Neuronal stem cell (in vitro differentiated cells): ENCODE results near the gene RHOJ.

ENCODE experiments used
- DNase-seq: peaks from one replicate; pipeline ENCODE4 v3.0.0-alpha.2; 2013; ENCODE audit warnings: low spot score
- H2AFZ ChIP-seq: one replicate; pipeline ENCODE4 v1.6.1; 2013; ENCODE audit warnings: mild to moderate bottlenecking, low read length, inconsistent platforms
- H2AK5ac ChIP-seq: 2 replicates; pipeline ENCODE4 v1.6.1; 2013; ENCODE audit warnings: low read depth, mild to moderate bottlenecking, inconsistent platforms, low read length, moderate library complexity, mixed read lengths
- H2BK120ac ChIP-seq: 2 replicates; pipeline ENCODE4 v1.6.1; 2013; ENCODE audit warnings: low read depth, mild to moderate bottlenecking, inconsistent platforms, low read length, moderate library complexity, mixed read lengths
- H2BK12ac ChIP-seq: one replicate; pipeline ENCODE4 v1.6.1; 2013; ENCODE audit warnings: low read length, inconsistent platforms
- H2BK15ac ChIP-seq: 2 replicates; pipeline ENCODE4 v1.6.1; 2013; ENCODE audit warnings: mild to moderate bottlenecking, low read length, inconsistent platforms, mixed read lengths
- H2BK5ac ChIP-seq: one replicate; pipeline ENCODE4 v1.6.1; 2013; ENCODE audit warnings: inconsistent platforms, mild to moderate bottlenecking, low read length, moderate library complexity
- H3K14ac ChIP-seq: one replicate; pipeline ENCODE4 v1.6.1; 2013; ENCODE audit warnings: low read length, inconsistent platforms
- H3K18ac ChIP-seq: 2 replicates; pipeline ENCODE4 v1.6.1; 2013; ENCODE audit warnings: low read length, inconsistent platforms
- H3K23ac ChIP-seq: 2 replicates; pipeline ENCODE4 v1.6.1; 2013; ENCODE audit warnings: low read depth, mild to moderate bottlenecking, mixed read lengths, low read length, inconsistent platforms; ENCODE audit not compliant: poor library complexity
- H3K27ac ChIP-seq: replicated peaks from 3 replicates; pipeline ENCODE4 v1.5.1; 2013; ENCODE audit warnings: low read length, inconsistent platforms
- H3K27me3 ChIP-seq, 3 experiments: 2 replicates each; pipeline ENCODE4 v1.6.1; 2013; ENCODE audit warnings: low read length in 3 of 3, mild to moderate bottlenecking in 2 of 3, inconsistent platforms in 1 of 3, low read depth in 1 of 3, mixed read lengths in 1 of 3, moderate library complexity in 1 of 3; ENCODE audit not compliant: control insufficient read depth in 3 of 3, insufficient read depth in 3 of 3
- H3K36me3 ChIP-seq, 2 donors: replicated peaks in 1 of 2; 2 replicates each; pipeline ENCODE4 v1.6.1; 2013; ENCODE audit warnings: low read length in 2 of 2; ENCODE audit not compliant: control insufficient read depth in 2 of 2, insufficient read depth in 2 of 2
- H3K4ac ChIP-seq: 2 replicates; pipeline ENCODE4 v1.6.1; 2013; ENCODE audit warnings: inconsistent platforms, mild to moderate bottlenecking, low read length, moderate library complexity
- H3K4me1 ChIP-seq, 2 donors: 1 replicate in 1 of 2; 2 replicates in 1 of 2; pipeline ENCODE4 v1.6.1; 2013; ENCODE audit warnings: low read length in 2 of 2, low read depth in 1 of 2; ENCODE audit not compliant: control insufficient read depth in 2 of 2, insufficient read depth in 1 of 2
- H3K4me2 ChIP-seq: one replicate; pipeline ENCODE4 v1.6.1; 2013; ENCODE audit warnings: mild to moderate bottlenecking, low read length, inconsistent platforms; ENCODE audit not compliant: insufficient read depth, poor library complexity, severe bottlenecking
- H3K4me3 ChIP-seq, 2 donors: 2 replicates each; pipeline ENCODE4 v1.5.1; 2013; ENCODE audit warnings: low read length in 2 of 2, mild to moderate bottlenecking in 2 of 2, inconsistent platforms in 1 of 2, moderate library complexity in 1 of 2
- H3K79me1 ChIP-seq: one replicate; pipeline ENCODE4 v1.6.1; 2013; ENCODE audit warnings: low read depth, mild to moderate bottlenecking, inconsistent platforms, low read length, moderate library complexity
- H3K9ac ChIP-seq: one replicate; pipeline ENCODE4 v1.6.1; 2013; ENCODE audit warnings: mild to moderate bottlenecking, low read depth, low read length, inconsistent platforms; ENCODE audit not compliant: poor library complexity
- H3K9me3 ChIP-seq, 2 donors: replicated peaks in 1 of 2; 2 replicates each; pipeline versions ENCODE3 to v1.6.1; 2013; ENCODE audit warnings: low read length in 2 of 2, mild to moderate bottlenecking in 2 of 2, inconsistent platforms in 1 of 2, low read depth in 1 of 2, mixed read lengths in 1 of 2, moderate library complexity in 1 of 2; ENCODE audit not compliant: control insufficient read depth in 2 of 2, insufficient read depth in 1 of 2
- H4K8ac ChIP-seq: one replicate; pipeline ENCODE4 v1.6.1; 2013; ENCODE audit warnings: low read depth, mild to moderate bottlenecking, inconsistent platforms, low read length, moderate library complexity
- H4K91ac ChIP-seq: one replicate; pipeline ENCODE4 v1.6.1; 2013; ENCODE audit warnings: low read length, low read depth, mild to moderate bottlenecking, inconsistent platforms; ENCODE audit not compliant: poor library complexity
- WGBS, 2 donors: extraction: QIAGEN DNeasy Blood & Tissue Kit; methylation state at CpG; one replicate each; pipeline ENCODE4 v1.1.7; 2013; ENCODE audit warnings: missing lambda C conversion rate in 2 of 2, mixed read lengths in 1 of 2; ENCODE audit not compliant: insufficient read length in 2 of 2, insufficient replicate concordance in 1 of 2; ENCODE audit errors: extremely low coverage in 2 of 2; 5-methylcytosine and 5-hydroxymethylcytosine counted together

RHOJ gene

DNA sequence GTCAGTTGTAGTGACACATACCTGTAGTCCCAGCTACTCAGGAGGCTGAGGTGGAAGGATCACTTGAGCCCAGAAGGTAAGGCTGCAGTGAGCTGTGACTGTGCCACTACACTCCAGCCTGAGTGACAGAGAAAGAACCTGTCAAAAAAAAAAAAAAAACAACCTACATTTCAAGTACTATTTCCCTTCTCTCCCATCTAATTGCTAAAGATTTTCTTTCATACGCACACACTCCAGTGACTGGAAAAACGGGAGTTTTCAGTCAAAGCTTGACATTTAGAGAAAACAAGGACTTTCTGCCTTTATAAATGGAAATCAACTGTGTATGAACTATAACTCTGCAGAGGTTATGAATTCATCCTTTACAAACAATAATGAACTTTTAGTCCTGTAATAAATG, 88.6 kb downstream of the RHOJ start:
- H2AFZ ChIP-seq, result no peak overlapping the region
- H3K4me1 ChIP-seq, result peaks cover 5 to 6% of the 10 kb centered on the region in 2 donors
- no peak overlapping the region for H2AK5ac ChIP-seq
- H3K9ac ChIP-seq, result no peak overlapping the region
- H3K27me3 ChIP-seq, result no peaks in the 10 kb centered on the region
- no CpG with 5 or more reads among the region's 2 CpGs for WGBS, 2 donors
- no peak overlapping the region for H4K91ac ChIP-seq
- H2BK15ac ChIP-seq, result no peak overlapping the region
- no peaks in the 10 kb centered on the region for H3K36me3 ChIP-seq
- no peaks in the 10 kb centered on the region for H3K9me3 ChIP-seq
- no peak overlapping the region for H3K4me3 ChIP-seq
- H3K14ac ChIP-seq, result no peak overlapping the region
- H2BK5ac ChIP-seq, result no peak overlapping the region
- no peak overlapping the region for H2BK120ac ChIP-seq
- no peak for DNase-seq
- H3K23ac ChIP-seq, result no peak overlapping the region
- no peak overlapping the region for H3K27ac ChIP-seq
- H4K8ac ChIP-seq, result no peak overlapping the region
- H3K79me1 ChIP-seq, result no peaks in the 10 kb centered on the region
- no peak overlapping the region for H3K18ac ChIP-seq
- H3K4me2 ChIP-seq, result no peak overlapping the region
- no peak overlapping the region for H3K4ac ChIP-seq
- H2BK12ac ChIP-seq, result no peak overlapping the region

DNA sequence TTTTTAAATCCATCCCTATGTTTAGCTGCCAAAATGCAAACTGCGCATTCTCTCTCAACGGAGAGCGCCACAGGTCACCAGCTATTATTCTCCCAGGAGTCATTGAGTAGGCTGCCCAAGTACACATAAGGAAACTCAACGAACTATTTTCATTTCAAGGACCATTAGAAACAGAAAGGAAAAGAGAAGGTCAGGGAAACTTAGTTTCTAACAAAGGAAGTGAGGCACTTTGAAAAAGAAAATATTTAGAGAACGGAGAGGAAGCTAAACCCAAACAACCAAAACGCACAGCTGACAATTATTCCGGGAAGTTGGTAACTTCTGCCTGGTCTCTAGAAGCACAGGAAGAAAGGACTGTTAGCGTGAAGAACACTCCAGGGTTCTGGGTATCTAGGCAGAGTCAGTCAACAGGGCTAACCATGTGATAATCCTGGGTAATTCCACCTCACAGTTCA, 91.0 kb downstream of the RHOJ start:
- no peak overlapping the region for H3K4me2 ChIP-seq
- H3K18ac ChIP-seq, result no peak overlapping the region
- H4K8ac ChIP-seq, result no peak overlapping the region
- peak overlapping the region; percentile 26 for H2AFZ ChIP-seq
- no peak overlapping the region for H3K14ac ChIP-seq
- no peaks in the 10 kb centered on the region for H3K79me1 ChIP-seq
- H3K23ac ChIP-seq, result no peak overlapping the region
- H4K91ac ChIP-seq, result no peak overlapping the region
- no peaks in the 10 kb centered on the region for H3K27me3 ChIP-seq
- no peak overlapping the region for H3K4me3 ChIP-seq
- H3K36me3 ChIP-seq, result no peaks in the 10 kb centered on the region
- no peak overlapping the region for H2AK5ac ChIP-seq
- H3K27ac ChIP-seq, result no peak overlapping the region
- H2BK12ac ChIP-seq, result no peak overlapping the region
- no peak for DNase-seq
- H2BK5ac ChIP-seq, result no peak overlapping the region
- H3K9ac ChIP-seq, result no peak overlapping the region
- WGBS, 2 donors, result no CpG with 5 or more reads among the region's 8 CpGs
- H2BK120ac ChIP-seq, result no peak overlapping the region
- H3K9me3 ChIP-seq, result no peaks in the 10 kb centered on the region
- no peak overlapping the region for H2BK15ac ChIP-seq
- H3K4me1 ChIP-seq, result peaks cover 4 to 5% of the 10 kb centered on the region in 2 donors
- H3K4ac ChIP-seq, result no peak overlapping the region

DNA sequence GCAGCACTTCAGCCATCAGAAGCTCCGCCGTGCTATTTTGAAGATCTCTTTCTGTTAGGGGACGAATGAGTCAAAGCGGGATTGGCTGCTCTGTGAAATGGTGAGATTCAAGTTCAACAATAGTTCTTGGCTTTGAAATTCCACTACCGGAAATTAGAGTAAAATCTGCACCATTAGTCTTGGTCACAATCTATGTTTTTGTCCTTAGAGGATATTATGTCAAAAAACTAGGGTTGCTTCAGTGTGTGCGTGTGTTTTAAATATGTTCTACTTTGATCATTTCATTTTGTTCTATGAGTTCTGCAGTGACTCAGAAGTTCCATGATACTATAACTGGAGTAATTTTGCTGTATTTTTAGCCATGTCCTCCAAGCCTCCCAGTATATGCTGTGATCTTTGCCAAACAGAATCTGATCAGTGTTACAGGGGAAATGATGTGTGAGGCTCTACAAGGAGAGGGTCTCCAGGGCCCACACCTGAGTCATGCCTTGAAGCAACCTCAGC, 91.9 kb downstream of the RHOJ start:
- Histone ChIP-seq H2BK12ac (no peak overlapping the region), H2AK5ac (no peak overlapping the region), H2AFZ (no peak overlapping the region), H3K14ac (no peak overlapping the region), H3K4me2 (no peak overlapping the region), H3K9ac (no peak overlapping the region), H2BK5ac (no peak overlapping the region), H2BK15ac (no peak overlapping the region), H2BK120ac (no peak overlapping the region), H3K9me3 (no peaks in the 10 kb centered on the region), H3K36me3 (no peaks in the 10 kb centered on the region), H3K79me1 (no peaks in the 10 kb centered on the region), H4K8ac (no peak overlapping the region), H3K4me1 (peaks cover under 1 to 4% of the 10 kb centered on the region in 2 donors), H3K4me3 (no peak overlapping the region), H3K27ac (no peak overlapping the region), H3K27me3 (no peaks in the 10 kb centered on the region), H3K4ac (no peak overlapping the region), H3K23ac (no peak overlapping the region), H4K91ac (no peak overlapping the region), H3K18ac (no peak overlapping the region)
- whole genome bisulfite sequencing, 2 donors, result no CpG with 5 or more reads among the region's 6 CpGs
- no peak for DNase-seq

DNA sequence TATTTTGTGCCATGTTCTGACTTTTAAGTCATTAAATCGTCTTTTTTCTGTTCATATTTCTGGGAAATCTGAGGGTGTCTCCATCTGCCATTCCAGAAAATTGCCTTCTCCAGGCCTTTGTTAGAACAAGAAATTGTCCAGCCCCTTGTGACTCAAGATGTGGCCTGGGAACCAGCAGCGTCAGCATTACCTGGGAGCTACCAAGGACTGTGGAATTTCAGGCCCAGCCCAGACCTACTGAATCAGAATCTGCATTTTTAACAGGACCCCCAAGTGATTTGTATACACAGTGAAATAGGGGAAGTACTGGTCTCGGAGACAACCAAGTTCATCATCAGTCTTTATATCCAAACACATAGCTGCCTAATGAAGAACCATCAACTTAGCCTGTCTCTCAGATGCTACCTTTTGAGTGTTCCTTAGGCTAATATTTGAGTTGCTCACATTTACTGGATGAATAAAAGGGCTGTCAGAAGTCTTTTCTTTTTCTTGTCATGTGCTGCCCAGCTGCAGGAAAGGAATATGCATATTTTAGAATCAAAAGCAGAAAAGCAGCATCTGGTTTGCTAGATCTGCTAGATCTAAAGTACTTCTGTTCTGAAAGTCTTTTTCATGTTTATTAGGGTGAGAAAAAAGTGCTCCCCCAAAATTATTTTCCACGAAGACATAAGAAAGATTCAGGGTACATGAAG, 93.3 kb downstream of the RHOJ start:
- Histone ChIP-seq H3K27ac (no peak overlapping the region), H2BK5ac (no peak overlapping the region), H3K4me1 (peaks cover 0 to 3% of the 10 kb centered on the region in 2 donors), H3K79me1 (no peaks in the 10 kb centered on the region), H3K4ac (no peak overlapping the region), H2BK12ac (no peak overlapping the region), H4K8ac (no peak overlapping the region), H2AK5ac (no peak overlapping the region), H2AFZ (no peak overlapping the region), H4K91ac (no peak overlapping the region), H3K27me3 (no peaks in the 10 kb centered on the region), H3K4me3 (no peak overlapping the region), H3K23ac (no peak overlapping the region), H3K9ac (no peak overlapping the region), H2BK120ac (no peak overlapping the region), H3K9me3 (no peaks in the 10 kb centered on the region), H3K36me3 (no peaks in the 10 kb centered on the region), H3K18ac (no peak overlapping the region), H3K14ac (no peak overlapping the region), H3K4me2 (no peak overlapping the region), H2BK15ac (no peak overlapping the region)
- no CpG with 5 or more reads among the region's 4 CpGs for WGBS, 2 donors
- DNase-seq, result no peak
